PC-9 (cell line): ENCODE results near the gene PHPT1.

ENCODE experiments used
- EZH2 ChIP-seq: fragments of 200-600 bp; sonication (generic); IDR thresholded peaks from 2 replicates; pipeline ENCODE4 v1.8.0; 2017; ENCODE audit warnings: antibody characterized with exemption, low read depth
- TF ChIP-seq, protein P1 (sequence below): fragments of 200-600 bp; sonication (generic); conservative IDR thresholded peaks from 2 replicates; pipeline ENCODE4 v1.6.1; 2017; ENCODE audit warnings: mixed run types, antibody characterized with exemption, mild to moderate bottlenecking, moderate library complexity

DNA sequence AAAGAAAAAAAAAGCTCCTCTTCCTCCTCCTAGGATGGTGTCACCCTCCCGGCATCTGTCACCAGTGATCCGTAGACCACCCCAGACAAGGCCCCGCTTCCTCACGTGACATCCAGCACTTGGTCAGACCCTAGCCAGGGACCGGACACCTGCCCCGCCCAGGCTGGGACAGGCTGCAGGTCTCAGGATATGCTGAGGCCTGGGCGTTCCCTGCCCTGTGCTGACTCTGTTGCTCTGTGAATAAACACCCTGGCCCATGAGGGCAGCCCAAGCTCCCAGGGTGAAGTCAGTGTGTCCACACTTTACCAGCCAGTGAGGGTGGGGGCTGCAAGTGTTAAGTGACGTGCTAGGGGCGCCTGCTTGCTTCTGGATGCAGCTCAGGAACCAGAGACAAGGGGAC, 11.3 kb downstream of the PHPT1 start:
- TF ChIP-seq, protein P1, sequence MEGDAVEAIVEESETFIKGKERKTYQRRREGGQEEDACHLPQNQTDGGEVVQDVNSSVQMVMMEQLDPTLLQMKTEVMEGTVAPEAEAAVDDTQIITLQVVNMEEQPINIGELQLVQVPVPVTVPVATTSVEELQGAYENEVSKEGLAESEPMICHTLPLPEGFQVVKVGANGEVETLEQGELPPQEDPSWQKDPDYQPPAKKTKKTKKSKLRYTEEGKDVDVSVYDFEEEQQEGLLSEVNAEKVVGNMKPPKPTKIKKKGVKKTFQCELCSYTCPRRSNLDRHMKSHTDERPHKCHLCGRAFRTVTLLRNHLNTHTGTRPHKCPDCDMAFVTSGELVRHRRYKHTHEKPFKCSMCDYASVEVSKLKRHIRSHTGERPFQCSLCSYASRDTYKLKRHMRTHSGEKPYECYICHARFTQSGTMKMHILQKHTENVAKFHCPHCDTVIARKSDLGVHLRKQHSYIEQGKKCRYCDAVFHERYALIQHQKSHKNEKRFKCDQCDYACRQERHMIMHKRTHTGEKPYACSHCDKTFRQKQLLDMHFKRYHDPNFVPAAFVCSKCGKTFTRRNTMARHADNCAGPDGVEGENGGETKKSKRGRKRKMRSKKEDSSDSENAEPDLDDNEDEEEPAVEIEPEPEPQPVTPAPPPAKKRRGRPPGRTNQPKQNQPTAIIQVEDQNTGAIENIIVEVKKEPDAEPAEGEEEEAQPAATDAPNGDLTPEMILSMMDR, result no peak
- TF ChIP-seq EZH2, result no peak
